MCF 10A (cell line): Measurements from ENCODE around the gene SAP30BP. TPM values are rescaled to one million over a fixed set of nuclear protein-coding genes. Genes with fewer than 3 reads are reported as not detected.

Experiments used
- BruUV-seq: library from RNA; stranded (reverse); fragments of 400-500 nt; replicated peaks from 2 replicates; lab custom pipeline; 2021; lab: Mats Ljungman, UMichigan
- CTCF ChIA-PET: fragments of 300-600 bp; sonication (Branson Sonifier 250); formaldehyde crosslinking; extraction: SDS; loops from one replicate; lab custom pipeline; 2021; ENCODE audit warnings: antibody characterized with exemption, inconsistent platforms; lab: Yijun Ruan, JAX
- POLR2A ChIA-PET: fragments of 300-600, 350-650 bp; sonication (Branson Sonifier 250); formaldehyde crosslinking; extraction: SDS; loops from one replicate; lab custom pipeline; 2020; ENCODE audit warnings: antibody characterized with exemption, inconsistent platforms; lab: Yijun Ruan, JAX
- DNase-seq: peaks from one replicate; pipeline ENCODE4 v3.0.0-alpha.2; 2018; ENCODE audit not compliant: unreplicated experiment
- H3K27ac Mint-ChIP-seq: one replicate; pipeline ENCODE4 v1.8.0; 2022; ENCODE audit warnings: mild to moderate bottlenecking, low read depth, mixed read lengths; ENCODE audit not compliant: unreplicated experiment
- H3K27me3 Mint-ChIP-seq: one replicate; pipeline ENCODE4 v1.8.0; 2022; ENCODE audit warnings: mixed read lengths; ENCODE audit not compliant: insufficient read depth, unreplicated experiment
- H3K36me3 Mint-ChIP-seq: one replicate; pipeline ENCODE4 v1.8.0; 2022; ENCODE audit warnings: mild to moderate bottlenecking, moderate library complexity, mixed read lengths; ENCODE audit not compliant: insufficient read depth, unreplicated experiment
- H3K4me1 Mint-ChIP-seq: one replicate; pipeline ENCODE4 v1.8.0; 2022; ENCODE audit warnings: mixed read lengths; ENCODE audit not compliant: insufficient read depth, unreplicated experiment
- H3K4me3 Mint-ChIP-seq: one replicate; pipeline ENCODE4 v1.8.0; 2022; ENCODE audit warnings: mild to moderate bottlenecking, moderate library complexity, mixed read lengths; ENCODE audit not compliant: unreplicated experiment
- H3K9me3 Mint-ChIP-seq: one replicate; pipeline ENCODE4 v1.8.0; 2022; ENCODE audit warnings: mixed read lengths; ENCODE audit not compliant: unreplicated experiment
- CTCF ChIP-seq: fragments of 200-600 bp; IDR thresholded peaks from one replicate; pipeline ENCODE4 v1.8.0; 2022; ENCODE audit warnings: antibody characterized with exemption, mild to moderate bottlenecking; ENCODE audit not compliant: unreplicated experiment
- intact Hi-C: fragments of 100-400 bp; cut with micrococcal nuclease; formaldehyde crosslinking; loops from 2 replicates; pipeline ENCODE4 v1.14.1; 2022
- total RNA-seq: library from RNA; stranded (reverse); gene quantifications from 2 replicates; pipeline ENCODE4 v1.2.3, GENCODE V29; 2022

SAP30BP gene
- total RNA-seq, 1 experiment from 2014 or later, result 123 TPM

GRCh38 chr17:75624021-75624420 lies 43.1 kb upstream of the SAP30BP start:
- H3K9me3 Mint-ChIP-seq, result no peaks in the 10 kb centered on the region

GRCh38 chr17:75624714-75625345 lies 42.3 kb upstream of the SAP30BP start:
- no peaks in the 10 kb centered on the region for H3K4me1 Mint-ChIP-seq
- ChIA-PET POLR2A (interaction anchor here (1.2 to 2.9 kb wide), 4 partner anchors 8 to 30 kb away, joined by 3 to 15 read pairs (median 4); partner anchors contain the start of gene SMIM5), CTCF (interaction anchor here (0.5 to 3.2 kb wide), 6 partner anchors 9 to 149 kb away, joined by 3 to 27 read pairs (median 4); partner anchors contain the start of gene SMIM5)
- no peak for TF ChIP-seq CTCF
- no TSS peak for BruUV-seq
- H3K4me3 Mint-ChIP-seq, result no peak overlapping the region
- no peaks in the 10 kb centered on the region for H3K9me3 Mint-ChIP-seq
- DNase-seq, result no peak
- peaks cover 17% of the 10 kb centered on the region for H3K27me3 Mint-ChIP-seq
- H3K36me3 Mint-ChIP-seq, result no peaks in the 10 kb centered on the region
- H3K27ac Mint-ChIP-seq, result no peak overlapping the region
- intact Hi-C loops, result no loop called here

More at GRCh38 chr17:75624021-75624420, 43.1 kb upstream of the SAP30BP start:
- no TSS peak for BruUV-seq
- H3K27ac Mint-ChIP-seq, result no peak overlapping the region
- TF ChIP-seq CTCF, result no peak
- POLR2A ChIA-PET, result interaction anchor here (0.6 to 2.9 kb wide), 4 partner anchors 9 to 45 kb away, joined by 3 to 15 read pairs (median 4); partner anchors contain the start of gene SMIM5
- CTCF ChIA-PET, result interaction anchor here (0.5 to 3.2 kb wide), 3 partner anchors 9 to 67 kb away, joined by 3 to 27 read pairs (median 5); partner anchors contain the start of gene SMIM5
- peaks cover 17% of the 10 kb centered on the region for H3K27me3 Mint-ChIP-seq
- DNase-seq, result no peak
- no peaks in the 10 kb centered on the region for H3K4me1 Mint-ChIP-seq
- intact Hi-C loops, result no loop called here
- no peak overlapping the region for H3K4me3 Mint-ChIP-seq
- H3K36me3 Mint-ChIP-seq, result no peaks in the 10 kb centered on the region

DNA sequence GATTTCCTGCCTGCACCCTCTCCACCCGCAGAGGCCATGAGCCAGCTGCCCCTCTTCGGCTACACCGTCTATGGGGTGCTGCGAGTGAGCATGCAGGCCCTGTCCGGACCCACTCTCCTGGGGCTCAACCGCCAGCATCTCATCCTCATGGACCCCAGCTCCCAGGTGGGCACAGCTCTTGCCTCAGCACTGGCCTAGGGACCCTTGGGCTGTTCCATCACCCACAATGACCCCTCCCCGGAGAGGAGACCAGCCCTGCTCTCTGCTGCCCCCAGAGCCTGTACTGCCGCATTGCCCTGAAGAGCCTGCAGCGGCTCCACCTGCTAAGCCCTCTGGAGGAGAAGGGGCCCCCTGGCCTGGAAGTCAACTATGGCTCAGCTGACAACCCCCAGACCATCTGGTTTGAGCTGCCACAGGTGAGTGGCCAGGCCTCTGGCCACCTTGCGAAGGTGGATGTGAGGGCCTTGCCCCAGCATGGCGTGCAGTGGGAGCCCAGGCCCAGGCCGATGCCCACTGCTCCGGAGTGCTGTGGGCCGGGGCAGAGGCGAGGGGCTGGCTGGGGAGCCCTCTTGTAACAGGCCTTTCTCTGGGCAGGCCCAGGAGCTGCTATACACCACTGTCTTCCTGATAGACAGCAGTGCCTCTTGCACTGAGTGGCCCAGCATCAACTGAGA lies 41.2 kb upstream of the SAP30BP start:
- H3K27ac Mint-ChIP-seq, result no peak overlapping the region
- intact Hi-C loops, result no loop called here

More for the DNA sequence above, 41.2 kb upstream of the SAP30BP start:
- Mint-ChIP-seq H3K4me3 (no peak overlapping the region), H3K4me1 (no peaks in the 10 kb centered on the region), H3K27me3 (peaks cover 17% of the 10 kb centered on the region), H3K36me3 (peaks cover 8% of the 10 kb centered on the region), H3K9me3 (no peaks in the 10 kb centered on the region)
- peak; percentile 52 for TF ChIP-seq CTCF
- peak; percentile 24 for DNase-seq
- CTCF ChIA-PET, result interaction anchor here (0.9 to 3.2 kb wide), 6 partner anchors 7 to 162 kb away, joined by 3 to 27 read pairs (median 4); partner anchors contain the start of gene SMIM5
- POLR2A ChIA-PET, result interaction anchor here (1.2 kb wide), 1 partner anchor 9 kb away, joined by 5 read pairs; no protein-coding TSS in a partner anchor
- no TSS peak for BruUV-seq
